ENCODE data around the gene YTHDF2. TPM values are rescaled to one million over a fixed set of nuclear protein-coding genes. Genes with fewer than 3 reads are reported as not detected.

YTHDF2 gene
- polyA plus RNA-seq, 1 of the 3 experiments (the other 2 are of a cell fraction): 45.2 TPM

DNA sequence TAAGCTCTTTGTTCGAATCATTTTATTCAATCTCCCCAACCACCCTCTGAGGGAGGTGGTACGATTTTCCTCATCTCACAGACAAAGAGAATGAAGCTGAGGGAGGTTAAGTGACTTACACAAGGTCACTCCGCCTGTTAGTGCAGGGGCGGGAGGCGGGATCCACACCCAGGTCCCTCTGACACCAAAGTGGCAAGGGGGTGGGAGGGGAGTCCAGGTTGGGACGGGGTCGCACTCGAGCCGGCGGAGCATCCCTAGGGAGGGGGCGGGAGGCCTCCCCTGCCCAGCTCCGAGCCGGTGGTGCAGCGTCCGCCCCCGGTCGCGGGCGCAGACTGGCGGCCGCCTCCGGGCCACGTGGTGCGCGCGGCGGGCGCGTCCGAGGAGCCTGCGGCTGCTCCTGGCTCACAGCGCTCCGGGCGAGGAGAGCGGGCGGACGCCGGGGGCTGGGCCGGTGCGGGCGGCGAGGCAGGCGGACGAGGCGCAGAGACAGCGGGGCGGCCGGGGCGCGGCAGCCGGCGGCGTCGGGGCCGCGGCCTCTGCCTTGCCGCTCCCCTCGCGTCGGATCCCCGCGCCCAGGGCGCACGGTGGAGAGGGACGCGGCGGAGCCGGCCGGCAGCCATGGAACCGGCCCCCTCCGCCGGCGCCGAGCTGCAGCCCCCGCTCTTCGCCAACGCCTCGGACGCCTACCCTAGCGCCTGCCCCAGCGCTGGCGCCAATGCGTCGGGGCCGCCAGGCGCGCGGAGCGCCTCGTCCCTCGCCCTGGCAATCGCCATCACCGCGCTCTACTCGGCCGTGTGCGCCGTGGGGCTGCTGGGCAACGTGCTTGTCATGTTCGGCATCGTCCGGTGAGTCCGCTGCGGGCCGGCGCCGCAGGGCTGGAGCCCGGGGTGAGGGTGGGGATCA lies 75.3 kb downstream of the YTHDF2 start, which contains the start of gene OPRD1:
Gene OPRD1, plus strand, starts transcription at position 405 of the 903 bp plus-strand sequence. Its CDS starts 214 bp downstream, at position 619.
- peak within 1 kb of the TSS in 1 of 2 experiments; percentile 86; a peak in 2 of 4 replicates for H3K27ac ChIP-seq (ENCODE audit: low read depth in 2 of 2, low read length in 1 of 2)
- H3K36me3 ChIP-seq (replicated peaks in 1 of 2; ENCODE audit: control insufficient read depth in 1 of 2, insufficient read depth in 2 of 2, low read length in 1 of 2): no peaks in the 10 kb centered on the region
- H3K9me3 ChIP-seq: no peaks in the 10 kb centered on the region
- ChIA-PET POLR2A (interaction anchor here (0.9 to 1.2 kb wide), 2 partner anchors 23 to 163 kb away, joined by 4 to 6 read pairs; partner anchors contain the start of gene RNU11), CTCF (interaction anchor here (0.7 to 13.7 kb wide), 7 partner anchors 10 to 75 kb away, joined by 3 to 101 read pairs (median 4); partner anchors contain the start of gene YTHDF2)
- peaks cover 16% of the 10 kb centered on the region for H3K27me3 ChIP-seq (ENCODE audit: insufficient read depth)
- TF ChIP-seq, protein P1, sequence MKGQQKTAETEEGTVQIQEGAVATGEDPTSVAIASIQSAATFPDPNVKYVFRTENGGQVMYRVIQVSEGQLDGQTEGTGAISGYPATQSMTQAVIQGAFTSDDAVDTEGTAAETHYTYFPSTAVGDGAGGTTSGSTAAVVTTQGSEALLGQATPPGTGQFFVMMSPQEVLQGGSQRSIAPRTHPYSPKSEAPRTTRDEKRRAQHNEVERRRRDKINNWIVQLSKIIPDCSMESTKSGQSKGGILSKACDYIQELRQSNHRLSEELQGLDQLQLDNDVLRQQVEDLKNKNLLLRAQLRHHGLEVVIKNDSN (IDR thresholded peaks at IDR 0.05; ENCODE audit: borderline replicate concordance, low read depth): no peak
- TF ChIP-seq, protein P2, sequence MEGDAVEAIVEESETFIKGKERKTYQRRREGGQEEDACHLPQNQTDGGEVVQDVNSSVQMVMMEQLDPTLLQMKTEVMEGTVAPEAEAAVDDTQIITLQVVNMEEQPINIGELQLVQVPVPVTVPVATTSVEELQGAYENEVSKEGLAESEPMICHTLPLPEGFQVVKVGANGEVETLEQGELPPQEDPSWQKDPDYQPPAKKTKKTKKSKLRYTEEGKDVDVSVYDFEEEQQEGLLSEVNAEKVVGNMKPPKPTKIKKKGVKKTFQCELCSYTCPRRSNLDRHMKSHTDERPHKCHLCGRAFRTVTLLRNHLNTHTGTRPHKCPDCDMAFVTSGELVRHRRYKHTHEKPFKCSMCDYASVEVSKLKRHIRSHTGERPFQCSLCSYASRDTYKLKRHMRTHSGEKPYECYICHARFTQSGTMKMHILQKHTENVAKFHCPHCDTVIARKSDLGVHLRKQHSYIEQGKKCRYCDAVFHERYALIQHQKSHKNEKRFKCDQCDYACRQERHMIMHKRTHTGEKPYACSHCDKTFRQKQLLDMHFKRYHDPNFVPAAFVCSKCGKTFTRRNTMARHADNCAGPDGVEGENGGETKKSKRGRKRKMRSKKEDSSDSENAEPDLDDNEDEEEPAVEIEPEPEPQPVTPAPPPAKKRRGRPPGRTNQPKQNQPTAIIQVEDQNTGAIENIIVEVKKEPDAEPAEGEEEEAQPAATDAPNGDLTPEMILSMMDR (IDR thresholded peaks at IDR 0.05): no peak
- no peak for TF ChIP-seq MEF2A (IDR thresholded peaks at IDR 0.05; ENCODE audit: borderline replicate concordance, low read depth)
- H3K4me2 ChIP-seq: peak within 1 kb of the TSS; percentile 11; the same call in 1 of the 2 replicates
- H4K20me1 ChIP-seq (ENCODE audit: insufficient read depth): no peaks in the 10 kb centered on the region
- WGBS (ENCODE audit: low lambda C conversion rate): 5% methylated on average over 19 of the region's 108 CpGs
- H3K79me2 ChIP-seq (ENCODE audit: insufficient read depth): no peaks in the 10 kb centered on the region
- no peaks in the 10 kb centered on the region for H3K9me2 ChIP-seq
- peak; percentile 79 for DNase-seq
- H3K4me1 ChIP-seq (ENCODE audit: control insufficient read depth in 1 of 2, insufficient read depth in 2 of 2, low read depth in 1 of 2, low read length in 1 of 2): peaks cover 0 to 46% of the 10 kb centered on the region in 2 experiments; a peak in 1 of 4 replicates
- H3K9ac ChIP-seq: no peak within 1 kb of the TSS
- no peaks in the 10 kb centered on the region for H3F3A ChIP-seq (replicated peaks; ENCODE audit: insufficient read depth)
- H3K4me3 ChIP-seq (ENCODE audit: low read depth in 2 of 2, low read length in 1 of 2): peak within 1 kb of the TSS in 1 of 2 experiments; percentile 34; a peak in 2 of 4 replicates
- H2AFZ ChIP-seq (ENCODE audit: low read depth): no peak within 1 kb of the TSS

DNA sequence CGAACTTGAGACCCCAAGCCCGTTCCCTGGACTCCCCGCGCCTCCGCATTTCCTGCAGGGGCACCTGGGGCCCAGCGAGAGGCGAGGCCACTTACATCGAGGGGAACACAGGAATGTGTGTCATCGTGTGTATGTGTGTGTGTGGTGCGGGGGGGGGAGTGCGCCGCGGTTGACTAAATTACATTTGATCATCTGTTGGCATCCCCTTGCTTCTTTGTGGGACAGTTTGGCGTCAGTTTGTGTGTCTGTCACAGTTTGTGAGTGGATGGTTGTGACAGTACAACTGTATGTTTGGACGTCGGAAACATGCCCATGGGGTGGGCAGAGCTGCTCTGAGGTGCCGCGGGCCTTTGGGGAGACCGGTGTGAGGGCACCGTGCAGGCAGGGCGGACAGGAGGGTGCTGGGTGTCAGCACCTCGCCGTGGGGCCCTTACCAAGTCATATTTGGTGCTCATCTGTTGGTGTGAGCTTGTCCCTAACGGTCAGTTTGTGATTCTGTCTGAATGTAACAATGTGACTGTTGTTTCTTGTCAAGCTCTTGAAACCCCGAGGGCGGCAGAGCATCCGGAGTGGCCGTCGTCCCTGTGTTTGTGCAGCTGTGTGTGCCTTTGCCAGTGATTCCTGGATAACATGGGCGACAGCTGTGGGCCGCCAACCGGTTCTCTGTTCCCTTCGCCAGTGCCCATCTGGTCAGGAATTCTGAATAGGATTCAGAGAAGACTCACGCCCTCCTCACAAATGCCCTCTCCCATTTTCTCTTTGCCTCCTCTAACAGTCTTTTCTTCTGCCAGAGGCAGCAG lies 76.1 kb downstream of the YTHDF2 start:
- CTCF ChIA-PET: interaction anchor here (0.6 to 13.7 kb wide), 6 partner anchors 9 to 95 kb away, joined by 3 to 101 read pairs (median 4); partner anchors contain the start of gene YTHDF2
- no peaks in the 10 kb centered on the region for H3K9me2 ChIP-seq
- H3F3A ChIP-seq (replicated peaks; ENCODE audit: insufficient read depth): no peaks in the 10 kb centered on the region
- H3K4me1 ChIP-seq (ENCODE audit: control insufficient read depth in 1 of 2, insufficient read depth in 2 of 2, low read depth in 1 of 2, low read length in 1 of 2): peaks cover 0 to 46% of the 10 kb centered on the region in 2 experiments; a peak in 1 of 4 replicates
- H3K27ac ChIP-seq (ENCODE audit: low read depth in 2 of 2, low read length in 1 of 2): peak overlapping the region in 1 of 2 experiments; percentile 86; a peak in 2 of 4 replicates
- DNase-seq: peak; percentile 85
- no peaks in the 10 kb centered on the region for H3K36me3 ChIP-seq (replicated peaks in 1 of 2; ENCODE audit: control insufficient read depth in 1 of 2, insufficient read depth in 2 of 2, low read length in 1 of 2)
- 31% methylated on average over 24 of the region's 34 CpGs for WGBS (ENCODE audit: low lambda C conversion rate)
- no peaks in the 10 kb centered on the region for H4K20me1 ChIP-seq (ENCODE audit: insufficient read depth)
- no peaks in the 10 kb centered on the region for H3K9me3 ChIP-seq
- POLR2A ChIA-PET: interaction anchor here (0.5 to 1.2 kb wide), 4 partner anchors 22 to 237 kb away, joined by 3 to 6 read pairs (median 4); no protein-coding TSS in a partner anchor
- peak overlapping the region in 1 of 2 experiments; percentile 34; a peak in 1 of 4 replicates for H3K4me3 ChIP-seq (ENCODE audit: low read depth in 2 of 2, low read length in 1 of 2)
- peaks cover 16% of the 10 kb centered on the region for H3K27me3 ChIP-seq (ENCODE audit: insufficient read depth)
- H3K4me2 ChIP-seq: peak overlapping the region; percentile 11; the same call in 1 of the 2 replicates
- no peak overlapping the region for H2AFZ ChIP-seq (ENCODE audit: low read depth)
- H3K9ac ChIP-seq: no peak overlapping the region
- peak; percentile 61; the same call in 1 of the 2 replicates for TF ChIP-seq RCOR1 (IDR thresholded peaks at IDR 0.05; ENCODE audit: low read length)
- peak; percentile 14; the same call in 1 of the 2 replicates for TF ChIP-seq TCF12 (IDR thresholded peaks at IDR 0.05)
- TF ChIP-seq EP300 (IDR thresholded peaks at IDR 0.05; ENCODE audit: borderline replicate concordance in 1 of 2, low read depth in 1 of 2, low read length in 1 of 2): peak in 1 of 2 experiments; percentile 67; a peak in 2 of 4 replicates
- peak; percentile 68; the same call in 1 of the 2 replicates for TF ChIP-seq MXI1 (IDR thresholded peaks at IDR 0.05; ENCODE audit: low read depth, low read length)
- no peak for TF ChIP-seq TAF1 (IDR thresholded peaks at IDR 0.05; ENCODE audit: borderline replicate concordance, low read depth, low read length)
- 0 out of 2 replicates have a peak, but pooled peaks have one; percentile 22 for TF ChIP-seq GATA2 (CRISPR knock-in tag; IDR thresholded peaks at IDR 0.05)
- no peak for TF ChIP-seq RXRA (IDR thresholded peaks at IDR 0.05; ENCODE audit: borderline replicate concordance, low read depth)
- TF ChIP-seq NRF1 (IDR thresholded peaks at IDR 0.05; ENCODE audit: low read depth, low read length): no peak
- peak; percentile 32; the same call in 1 of the 2 replicates for TF ChIP-seq FOXJ3 (CRISPR knock-in tag; IDR thresholded peaks at IDR 0.05)
- H3K79me2 ChIP-seq (ENCODE audit: insufficient read depth): no peaks in the 10 kb centered on the region

Measured in SK-N-SH (cell line).